Astrocyte (in vitro differentiated cells and primary cell): Measurements from ENCODE around the gene STXBP3.

Experiments
- CTCF ChIP-seq: IDR thresholded peaks from 2 replicates; pipeline ENCODE4 v1.5.1; 2011; ENCODE audit warnings: low read depth, mild to moderate bottlenecking, inconsistent platforms, low read length, moderate library complexity; ENCODE audit not compliant: insufficient read depth
- EZH2 ChIP-seq: IDR thresholded peaks from 2 replicates; pipeline ENCODE4 v1.6.1; 2012; ENCODE audit warnings: mild to moderate bottlenecking, low read length, inconsistent platforms; ENCODE audit not compliant: insufficient read depth

- TF ChIP-seq EZH2 (no peak), CTCF (no peak)
These were observed 45.9 kb downstream of the STXBP3 start for GRCh38 chr1:108792420-108792819.
